Airway epithelial cell (primary cell): ENCODE measurements around the gene AGRN. TPM values are rescaled to one million over a fixed set of nuclear protein-coding genes. Genes with fewer than 3 reads are reported as not detected.

Source experiments
- total RNA-seq: library from RNA; depleted of rRNA; stranded (reverse); fragments of >200 nt; gene quantifications from 2 replicates; pipeline ENCODE4 v1.2.3, GENCODE V29; 2015

AGRN gene
- 269 and 285 TPM in 2 replicates for total RNA-seq

GRCh38 chr1:1020000-1020404, at the start of gene AGRN:
TSS of gene AGRN (plus strand) at chr1:1020120. CDS start at chr1:1020173, 53 bp downstream.

GRCh38 chr1:981955-982558, 37.9 kb upstream of the AGRN start, which contains the start of gene PERM1:
TSS of gene PERM1 (minus strand) at chr1:982093. CDS start at chr1:981029, 1,064 bp downstream.

GRCh38 chr1:999725-1000356, 20.1 kb upstream of the AGRN start, which contains the start of gene HES4:
TSS of gene HES4 (minus strand) at chr1:1000097. CDS start at chr1:999973, 124 bp downstream.

GRCh38 chr1:1013105-1013921, 6.6 kb upstream of the AGRN start, which contains the start of gene ISG15:
TSS of gene ISG15 (plus strand) at chr1:1013497. CDS start at chr1:1013574, 77 bp downstream.

GRCh38 chr1:1073743-1074587, 54.0 kb downstream of the AGRN start, which contains the start of gene RNF223:
TSS of gene RNF223 (minus strand) at chr1:1074306. CDS start at chr1:1072566, 1,740 bp downstream.

Other genes with a start within 250 kb of the AGRN start
- gene SAMD11, start 96.2 kb upstream of the AGRN start, total RNA-seq = 0.98 and 1.3 TPM in 2 replicates
- gene NOC2L, start 60.9 kb upstream of the AGRN start, total RNA-seq = 115 and 127 TPM in 2 replicates
- 19.6 and 20.5 TPM in 2 replicates for gene KLHL17, start 59.5 kb upstream of the AGRN start, total RNA-seq
- 13.5 and 16.1 TPM in 2 replicates for gene PLEKHN1, start 53.6 kb upstream of the AGRN start, total RNA-seq
- 0.35 TPM in 1 of 2 replicates, not detected in the other for gene PERM1, start 38.0 kb upstream of the AGRN start, total RNA-seq
- 56.3 and 58.9 TPM in 2 replicates for gene HES4, start 20.0 kb upstream of the AGRN start, total RNA-seq
- 23.9 and 28.7 TPM in 2 replicates for gene ISG15, start 6.6 kb upstream of the AGRN start, total RNA-seq
- gene RNF223, start 54.2 kb downstream of the AGRN start, total RNA-seq = 1.3 and 2.2 TPM in 2 replicates
- gene C1orf159, start 96.0 kb downstream of the AGRN start, total RNA-seq = 12.7 and 22.9 TPM in 2 replicates
- not detected in 2 replicates for gene TTLL10, start 153.8 kb downstream of the AGRN start, total RNA-seq
- gene TNFRSF18, start 186.5 kb downstream of the AGRN start, total RNA-seq = 0.63 and 0.98 TPM in 2 replicates
- gene TNFRSF4, start 194.0 kb downstream of the AGRN start, total RNA-seq = not detected in 2 replicates
- gene SDF4, start 211.9 kb downstream of the AGRN start, total RNA-seq = 130 TPM in 2 replicates
- gene B3GALT6, start 212.1 kb downstream of the AGRN start, total RNA-seq = 23.6 and 24.7 TPM in 2 replicates
- gene C1QTNF12, start 226.6 kb downstream of the AGRN start, total RNA-seq = 0.71 and 1.1 TPM in 2 replicates